ENCODE measurements around the gene MUL1. TPM values are rescaled to one million over a fixed set of nuclear protein-coding genes. Genes with fewer than 3 reads are reported as not detected.
A peak's percentile ranks its signal among the peaks of the same experiment; 100 is the strongest.

Gene MUL1
- total and polyA plus RNA-seq, 9 of the 15 experiments (the other 6 are each of a cell fraction or from before 2014, with no cell fraction given), result 10.4 to 32.9 (median 19.3) TPM

DNA sequence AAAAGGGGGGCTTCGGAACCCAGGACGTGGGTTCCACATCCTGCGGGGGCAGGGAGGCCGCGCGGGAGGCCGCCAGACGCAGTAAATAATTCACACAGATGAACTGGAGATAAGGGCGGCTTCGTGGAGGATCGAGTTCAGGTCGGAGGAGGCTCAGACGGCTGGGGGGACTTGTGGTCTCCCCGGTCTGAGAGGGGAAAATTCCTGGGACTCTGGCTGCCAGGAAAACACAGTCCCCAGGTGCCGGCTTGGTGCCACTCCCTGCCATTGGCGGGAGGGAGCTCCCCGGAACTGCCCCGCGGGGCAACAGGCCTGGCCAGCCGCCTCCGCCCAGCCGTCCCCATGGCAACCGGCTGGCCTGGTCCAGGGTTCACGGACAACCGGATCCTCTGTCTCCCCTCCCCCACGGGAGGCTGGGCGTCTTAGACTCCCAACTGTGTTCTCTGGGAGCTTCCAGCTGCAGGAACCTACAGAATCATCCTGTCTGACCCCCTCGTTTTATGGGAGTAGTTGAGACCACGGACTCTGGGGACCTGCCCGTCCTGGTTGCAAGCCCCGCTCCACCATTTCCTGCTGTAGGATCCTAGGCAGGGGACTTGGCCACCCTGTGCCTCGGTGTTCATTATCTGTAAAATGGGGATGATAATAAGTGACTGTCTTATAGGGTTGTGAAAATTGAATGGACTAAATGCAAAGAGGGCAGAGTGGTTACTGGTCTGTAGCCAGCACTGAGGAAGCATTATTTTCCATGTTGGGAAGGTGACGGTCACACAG, 31.5 kb downstream of the MUL1 start (continued):
- TF ChIP-seq PBX2 (CRISPR knock-in tag; IDR thresholded peaks at IDR 0.05; ENCODE audit: low read depth), result no peak
- peak; percentile 45; the same call in 1 of the 2 replicates for TF ChIP-seq PBX2 (tag; conservative IDR thresholded peaks at IDR 0.05; ENCODE audit: low read depth)
- TF ChIP-seq HES1 (IDR thresholded peaks at IDR 0.05; ENCODE audit: low read depth), result 0 out of 2 replicates have a peak, but pooled peaks have one; percentile 45
- TF ChIP-seq BMI1 (IDR thresholded peaks at IDR 0.05; ENCODE audit: low read length), result peak; percentile 44; the same call in 1 of the 2 replicates
- peak; percentile 48; the same call in 1 of the 2 replicates for TF ChIP-seq SMAD4 (CRISPR knock-in tag; conservative IDR thresholded peaks at IDR 0.05)
- peak; percentile 89; the same call in 1 of the 2 replicates for TF ChIP-seq RREB1 (CRISPR knock-in tag; IDR thresholded peaks at IDR 0.05)
- TF ChIP-seq CCAR2 (IDR thresholded peaks at IDR 0.05; ENCODE audit: low read depth, low read length), result no peak
- peak; percentile 33; the same call in 1 of the 2 replicates for TF ChIP-seq CXXC5 (CRISPR knock-in tag; IDR thresholded peaks at IDR 0.05)
- no peak for TF ChIP-seq MCM3 (IDR thresholded peaks at IDR 0.05)
- peak; percentile 85 for TF ChIP-seq ADNP (tag; IDR thresholded peaks at IDR 0.05)
- TF ChIP-seq HDAC2 (IDR thresholded peaks at IDR 0.05), result peak; percentile 78
- TF ChIP-seq CREM (IDR thresholded peaks at IDR 0.05; ENCODE audit: low read depth), result 0 out of 2 replicates have a peak, but pooled peaks have one; percentile 7
- no peak for TF ChIP-seq CBX8 (IDR thresholded peaks at IDR 0.05; ENCODE audit: borderline replicate concordance, extremely low read depth, low read depth, low read length, poor library complexity, severe bottlenecking)
- peak; percentile 88 for TF ChIP-seq ETV1 (tag; conservative IDR thresholded peaks at IDR 0.05; ENCODE audit: low read depth)
- TF ChIP-seq, protein P1, sequence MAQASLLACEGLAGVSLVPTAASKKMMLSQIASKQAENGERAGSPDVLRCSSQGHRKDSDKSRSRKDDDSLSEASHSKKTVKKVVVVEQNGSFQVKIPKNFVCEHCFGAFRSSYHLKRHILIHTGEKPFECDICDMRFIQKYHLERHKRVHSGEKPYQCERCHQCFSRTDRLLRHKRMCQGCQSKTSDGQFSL (CRISPR knock-in tag; IDR thresholded peaks at IDR 0.05), result no peak
- TF ChIP-seq, protein P1 (tag; IDR thresholded peaks at IDR 0.05), result peak in 1 of 2 experiments; percentile 36; a peak in 1 of 4 replicates
- TF ChIP-seq COPS2 (conservative IDR thresholded peaks at IDR 0.05), result no peak
